GM10847 (cell line): Measurements from ENCODE around the gene SMLR1.

Source experiments
- POLR2A ChIP-seq: IDR thresholded peaks from 2 replicates; pipeline ENCODE4 v1.6.1; 2011; ENCODE audit not compliant: insufficient read length; ENCODE audit errors: extremely low read depth

SMLR1 gene

GRCh38 chr6:130838250-130838860 is 11.1 kb downstream of the SMLR1 start:
- no peak for TF ChIP-seq POLR2A

GRCh38 chr6:130838951-130839350 is 11.7 kb downstream of the SMLR1 start:
- no peak for TF ChIP-seq POLR2A

DNA sequence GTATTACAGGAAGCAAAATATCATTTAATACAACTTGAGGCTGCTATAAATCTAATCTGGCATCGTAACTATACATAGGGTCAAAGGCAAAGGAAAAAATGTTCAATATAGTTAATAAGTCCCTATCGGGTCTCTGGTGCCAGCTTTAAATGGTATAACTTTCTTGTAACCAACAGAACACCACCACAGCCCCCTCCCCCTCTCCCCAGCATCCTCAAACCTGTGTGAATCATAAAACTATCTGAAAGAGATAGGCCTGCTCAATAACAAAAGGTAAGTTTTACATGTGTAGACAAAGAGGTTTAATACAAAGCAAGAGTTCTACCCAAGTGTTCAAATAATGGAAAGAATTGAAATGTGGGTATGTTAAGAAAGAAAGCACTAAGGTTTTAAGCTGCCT is 12.2 kb downstream of the SMLR1 start:
- TF ChIP-seq POLR2A, result no peak

- TF ChIP-seq POLR2A, result no peak
Measured at GRCh38 chr6:130840050-130840449, 12.8 kb downstream of the SMLR1 start.

DNA sequence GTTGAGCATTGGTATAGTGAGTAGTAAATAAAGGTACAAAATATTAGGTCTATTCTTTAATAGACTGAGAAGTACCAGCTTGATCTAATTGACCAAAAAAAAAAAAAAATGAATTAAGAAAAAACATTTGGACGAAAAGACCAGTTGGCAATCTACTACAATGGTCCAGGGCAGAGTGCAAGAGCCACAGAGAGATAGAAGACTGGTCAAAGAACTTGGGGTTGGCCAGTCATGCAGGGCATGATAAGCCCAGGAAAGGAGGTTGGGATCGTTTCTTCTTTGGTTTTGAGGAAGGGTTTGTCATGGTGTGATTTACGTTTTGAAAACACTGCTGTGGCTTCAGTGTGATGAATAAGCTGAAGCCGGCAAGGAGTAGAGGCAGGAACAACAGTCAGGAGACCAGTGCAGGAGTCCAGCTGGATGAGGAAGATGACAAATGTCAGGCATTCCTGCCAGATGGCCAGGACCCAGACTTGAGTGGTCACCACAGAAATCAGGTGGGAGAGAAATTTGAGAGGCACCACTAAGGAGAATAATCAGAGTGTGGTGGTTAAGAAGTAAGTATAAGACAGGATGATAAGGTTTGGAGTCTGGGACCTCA is 14.0 kb downstream of the SMLR1 start:
- TF ChIP-seq POLR2A, result no peak

DNA sequence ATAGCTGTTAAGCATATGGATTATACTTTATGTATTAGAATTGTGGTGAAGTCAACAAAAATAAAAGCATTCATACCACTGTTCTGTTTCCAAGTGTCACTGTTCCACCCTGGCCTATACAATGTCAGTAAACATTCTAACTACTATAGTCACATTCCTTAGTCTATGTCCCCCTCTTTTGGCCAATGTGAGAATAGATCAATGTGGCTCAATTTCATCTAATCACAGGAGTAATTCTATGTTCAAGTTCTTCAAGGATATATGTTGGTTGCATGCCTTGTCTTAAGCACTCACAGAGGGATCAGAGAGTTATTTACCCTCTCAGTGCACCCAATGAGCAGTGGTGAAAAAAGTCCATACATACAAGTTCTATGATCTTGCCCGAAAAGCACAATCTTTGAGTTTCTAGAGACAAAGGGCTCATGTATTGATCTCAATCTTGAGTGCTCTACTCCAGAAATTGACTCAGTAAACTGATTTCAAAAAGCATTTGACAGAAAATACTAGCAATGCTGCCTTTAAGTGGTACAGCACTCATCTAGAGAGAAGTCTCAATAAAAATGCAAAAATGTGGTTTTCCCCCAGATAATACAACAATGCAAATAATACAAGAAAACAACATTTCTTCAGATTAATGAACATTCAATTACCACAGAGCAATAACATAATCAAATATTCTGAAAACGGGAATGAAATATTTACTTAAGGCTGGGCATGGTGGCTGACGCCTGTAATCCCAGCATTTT is 16.5 kb downstream of the SMLR1 start:
- TF ChIP-seq POLR2A, result no peak

DNA sequence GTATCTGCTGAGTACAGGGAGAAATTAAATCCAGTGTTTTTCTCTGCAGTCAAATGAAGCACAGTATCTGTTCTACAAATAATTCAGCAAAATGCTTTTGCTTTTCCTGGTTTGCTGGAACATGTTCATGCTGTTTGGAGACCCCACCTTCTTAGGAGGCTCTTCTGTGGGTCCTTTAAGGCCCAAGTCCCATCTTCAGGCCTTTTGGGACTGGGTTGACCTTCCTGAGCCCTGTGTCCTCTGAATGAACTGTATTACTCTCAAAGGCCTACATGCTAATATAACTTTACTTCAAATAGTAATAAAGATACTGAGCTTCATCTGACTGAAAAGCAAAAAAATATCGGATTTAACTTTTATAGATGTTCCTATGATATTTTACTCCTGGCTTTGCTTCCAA is 19.3 kb downstream of the SMLR1 start:
- TF ChIP-seq POLR2A, result no peak

DNA sequence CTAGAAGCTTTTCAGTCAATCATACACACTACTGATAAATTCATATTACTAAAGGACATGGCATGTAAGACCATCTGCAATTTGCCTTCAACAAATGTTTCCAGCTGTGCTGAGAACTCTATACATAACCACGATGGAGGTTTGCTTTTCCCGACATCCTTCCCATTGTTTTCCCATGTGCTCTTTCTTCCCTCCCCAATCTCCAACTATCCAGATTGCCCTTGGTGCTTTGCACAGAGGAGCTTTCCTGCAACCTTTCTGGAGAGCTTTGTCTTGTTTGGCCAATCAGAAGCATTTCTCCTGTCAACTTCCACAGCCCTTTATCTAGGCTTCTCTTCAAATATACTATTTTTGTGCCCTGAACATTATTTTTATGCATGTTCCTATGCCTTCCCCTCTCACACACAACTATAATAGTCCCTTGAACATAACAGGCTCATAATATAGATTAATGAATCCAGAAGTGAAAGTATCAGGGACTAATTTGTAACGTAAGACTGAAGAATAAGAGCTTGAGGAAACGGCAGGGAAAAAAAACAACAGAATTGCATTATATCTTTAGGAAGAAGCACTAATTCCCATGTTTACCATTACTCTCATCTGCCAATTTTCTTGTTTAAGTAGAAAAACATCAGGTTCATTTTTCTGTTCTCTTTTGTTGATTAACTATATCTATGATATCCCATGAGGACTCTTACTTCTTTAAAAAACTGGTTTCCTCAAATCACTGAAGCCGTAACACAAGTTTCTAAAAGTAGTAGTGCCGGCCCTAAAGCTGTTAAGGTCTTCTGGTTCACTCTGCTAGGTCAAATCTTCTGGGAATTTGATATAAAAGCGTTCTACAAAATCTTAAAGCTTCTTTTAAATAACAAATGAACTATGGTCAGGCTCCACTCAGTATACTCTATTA is 20.1 kb downstream of the SMLR1 start:
- no peak for TF ChIP-seq POLR2A

DNA sequence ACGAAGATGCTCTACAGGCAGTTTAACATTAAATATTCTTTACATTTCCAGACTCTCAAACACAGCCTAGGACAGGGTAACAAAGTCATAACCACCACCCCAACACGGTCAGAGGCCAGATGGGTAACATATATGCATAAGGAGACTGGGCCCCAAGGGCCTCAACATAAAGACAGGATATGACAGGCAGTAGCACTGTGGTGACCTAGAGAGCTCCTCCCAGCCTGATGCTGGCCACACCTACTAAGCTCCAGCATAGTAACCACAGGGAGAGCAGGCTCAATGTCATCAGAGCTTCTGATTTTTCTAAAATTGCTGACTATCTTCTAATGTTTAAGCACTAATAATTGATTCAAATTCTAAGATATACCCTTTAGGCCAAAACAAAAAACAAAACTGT is 21.7 kb downstream of the SMLR1 start:
- no peak for TF ChIP-seq POLR2A

GRCh38 chr6:130849594-130849993 is 22.4 kb downstream of the SMLR1 start:
- no peak for TF ChIP-seq POLR2A

DNA sequence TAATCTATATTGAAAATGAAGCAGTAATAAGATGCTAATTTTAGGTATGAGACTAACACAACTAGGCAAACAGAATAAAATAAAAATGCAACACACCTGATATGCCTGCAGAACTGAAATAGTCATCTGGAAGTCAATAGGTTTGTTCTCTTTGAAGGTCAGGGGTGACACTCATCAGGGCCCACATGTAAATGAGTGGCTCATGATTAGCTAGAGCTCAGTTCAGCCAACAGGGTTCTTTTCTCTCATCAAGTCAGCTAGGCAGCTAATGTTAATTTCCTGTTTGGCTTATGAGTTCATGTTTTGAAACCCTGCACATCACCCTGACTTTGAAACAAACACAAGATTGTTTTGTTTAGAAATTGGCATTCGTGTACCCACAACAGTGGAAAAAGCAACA is 23.8 kb downstream of the SMLR1 start:
- no peak for TF ChIP-seq POLR2A

GRCh38 chr6:130852844-130853554 is 25.8 kb downstream of the SMLR1 start:
- TF ChIP-seq POLR2A, result no peak

- no peak for TF ChIP-seq POLR2A
Measured at GRCh38 chr6:130853555-130854183, 26.5 kb downstream of the SMLR1 start.

DNA sequence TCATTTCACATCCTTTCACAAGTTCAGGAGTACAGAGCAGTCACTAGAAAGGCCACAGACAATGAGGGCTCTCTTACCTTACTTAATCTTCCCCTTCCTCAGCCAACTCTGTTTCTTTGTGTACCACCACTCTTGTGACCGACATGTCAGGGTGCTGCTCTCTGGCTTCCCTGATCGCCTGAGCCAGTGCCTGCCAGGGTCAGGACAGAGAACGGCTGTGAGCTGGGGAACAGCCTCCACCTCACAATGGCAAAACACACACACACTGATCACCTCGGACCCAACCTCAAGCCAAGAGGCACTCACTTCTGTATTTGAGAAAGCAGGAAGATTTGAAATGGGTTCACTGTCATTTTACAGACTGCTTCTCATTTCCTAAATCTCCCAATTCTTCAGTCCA is 30.8 kb downstream of the SMLR1 start:
- no peak for TF ChIP-seq POLR2A
